ENCODE measurements around the gene DTNB.
"Not testable (repeated sequence)": the region's sequence is repeated elsewhere in the genome, so short reads cannot be mapped to it uniquely, and the experiment has no call there.

DTNB gene

GRCh38 chr2:25549571-25549970, 123.8 kb downstream of the DTNB start:
- not testable (repeated sequence) for DNase-seq (ENCODE audit: low read depth in 1 of 2, low spot score in 1 of 2)

DNA sequence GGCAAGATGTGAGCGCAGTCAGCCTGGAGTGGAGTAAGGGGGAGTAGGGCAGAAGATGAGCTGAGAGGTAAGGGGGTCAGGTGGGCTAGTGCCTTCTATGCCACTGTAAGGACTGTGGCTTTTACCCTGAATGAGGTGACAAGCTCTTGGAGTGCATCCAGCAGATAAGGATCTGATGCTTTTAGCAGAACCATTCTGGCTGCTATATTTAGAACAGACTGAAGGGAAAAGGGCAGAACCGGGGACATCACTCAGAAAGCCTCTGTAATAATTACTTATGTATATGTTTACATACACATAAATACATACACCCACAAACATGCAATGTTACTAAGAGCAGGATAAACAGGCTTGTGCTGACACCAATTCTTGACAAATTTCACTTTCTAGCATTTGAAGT, 124.8 kb downstream of the DTNB start:
- DNase-seq (ENCODE audit: low read depth in 1 of 2, low spot score in 1 of 2), result no peak

DNA sequence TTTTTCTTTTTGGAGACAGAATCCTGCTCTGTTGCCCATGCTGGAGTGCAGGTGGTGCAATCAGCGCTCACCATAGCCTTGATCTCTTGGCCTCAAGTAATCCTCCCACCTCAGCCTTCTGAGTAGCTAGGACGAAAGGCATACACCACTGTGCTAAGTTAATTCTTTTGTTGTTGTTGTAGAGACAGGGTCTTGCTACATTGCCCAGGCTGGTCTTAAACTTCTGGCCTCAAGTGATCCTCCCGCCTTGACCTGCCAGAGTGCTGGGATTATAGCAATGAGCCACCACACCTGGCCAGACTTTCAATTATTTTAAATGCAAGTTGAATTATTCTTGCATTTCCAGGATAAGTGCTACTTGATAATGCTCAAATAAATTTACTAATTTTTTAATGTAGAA, 126.5 kb downstream of the DTNB start:
- no peak for DNase-seq (ENCODE audit: low read depth in 1 of 2, low spot score in 1 of 2)

- DNase-seq (ENCODE audit: low read depth in 1 of 2, low spot score in 1 of 2), result no peak
Observed at GRCh38 chr2:25545899-25546298, 127.5 kb downstream of the DTNB start.

DNA sequence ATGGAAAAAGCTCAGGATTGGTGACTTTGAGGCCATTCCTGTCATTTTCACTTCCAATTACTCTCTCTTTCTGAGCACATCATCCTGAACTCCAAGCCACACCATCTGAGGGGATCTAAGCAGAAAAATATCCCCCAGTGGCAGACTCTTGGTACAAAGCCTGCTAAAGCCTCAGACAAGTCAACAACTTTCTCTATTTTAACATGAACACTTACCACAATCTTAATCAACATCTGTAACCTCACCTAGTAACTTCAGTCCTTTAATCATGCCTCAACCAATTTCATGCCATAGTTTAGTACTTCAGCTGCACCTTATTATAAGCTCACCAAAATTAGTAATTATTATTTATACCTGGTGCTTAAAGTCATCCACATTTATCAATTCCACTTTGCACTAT, 128.9 kb downstream of the DTNB start:
- no peak for DNase-seq (ENCODE audit: low read depth in 1 of 2, low spot score in 1 of 2)

DNA sequence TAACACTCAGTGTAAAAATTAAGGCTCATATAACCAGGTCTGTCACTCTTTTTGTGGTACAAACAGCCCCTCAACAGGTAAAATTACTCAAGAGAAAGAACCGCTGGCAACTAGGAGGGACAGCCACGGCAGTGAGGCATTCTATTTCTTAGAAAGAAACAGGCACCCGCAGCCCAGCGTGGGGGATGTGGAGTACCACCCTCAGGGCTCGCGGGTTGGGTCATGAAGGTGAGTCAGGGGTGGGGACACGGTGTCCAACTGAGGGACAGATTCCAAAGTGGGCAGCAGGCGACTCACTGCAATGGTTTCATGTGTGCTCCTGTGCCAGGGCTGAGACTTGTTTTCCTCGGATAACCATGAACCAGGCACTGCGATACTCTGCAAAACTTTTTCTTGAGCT, 129.4 kb downstream of the DTNB start:
- DNase-seq (ENCODE audit: low read depth in 1 of 2, low spot score in 1 of 2), result no peak

- DNase-seq (ENCODE audit: low read depth in 1 of 2, low spot score in 1 of 2), result no peak
Observed at GRCh38 chr2:25541378-25541777, 132.0 kb downstream of the DTNB start.

DNA sequence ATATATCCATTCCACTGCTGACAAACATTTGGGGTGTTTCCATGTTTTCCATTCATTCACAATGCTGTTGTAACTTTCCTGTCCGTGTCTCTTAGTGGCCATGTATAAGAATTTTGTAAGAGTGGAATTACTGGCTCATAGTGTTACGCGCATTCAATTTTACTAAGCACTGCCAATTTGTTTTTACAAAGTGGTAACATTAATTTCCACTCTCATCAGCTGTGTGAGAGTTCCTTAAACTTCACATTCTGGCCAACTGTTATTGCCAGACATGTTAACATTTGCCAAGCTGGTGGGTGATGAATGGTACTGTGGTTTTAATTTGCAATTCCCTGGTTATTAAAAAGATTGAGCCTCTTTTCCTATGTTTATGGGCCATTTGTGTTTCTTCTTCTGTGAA, 134.2 kb downstream of the DTNB start:
- no peak for DNase-seq (ENCODE audit: low read depth in 1 of 2, low spot score in 1 of 2)

DNA sequence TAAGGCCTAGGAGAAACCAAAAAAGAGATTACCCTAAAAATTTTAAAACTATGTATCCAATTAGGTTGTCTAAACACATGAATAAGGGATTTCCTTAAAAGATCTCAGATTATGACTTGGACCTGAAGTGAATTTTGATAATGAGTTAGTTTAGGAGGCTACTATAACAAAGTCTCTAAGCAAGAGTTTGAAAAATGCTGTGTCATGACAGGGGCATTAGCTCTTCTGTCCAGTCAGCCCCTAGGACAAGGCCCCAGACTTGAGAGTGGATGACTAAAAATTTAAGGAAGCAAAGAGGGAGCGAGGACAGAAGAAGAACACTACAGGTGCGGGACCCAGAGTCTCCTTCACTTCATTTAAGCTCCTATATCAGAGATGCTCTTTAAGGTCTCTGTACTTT, 135.9 kb downstream of the DTNB start:
- DNase-seq (ENCODE audit: low read depth in 1 of 2, low spot score in 1 of 2), result no peak

DNA sequence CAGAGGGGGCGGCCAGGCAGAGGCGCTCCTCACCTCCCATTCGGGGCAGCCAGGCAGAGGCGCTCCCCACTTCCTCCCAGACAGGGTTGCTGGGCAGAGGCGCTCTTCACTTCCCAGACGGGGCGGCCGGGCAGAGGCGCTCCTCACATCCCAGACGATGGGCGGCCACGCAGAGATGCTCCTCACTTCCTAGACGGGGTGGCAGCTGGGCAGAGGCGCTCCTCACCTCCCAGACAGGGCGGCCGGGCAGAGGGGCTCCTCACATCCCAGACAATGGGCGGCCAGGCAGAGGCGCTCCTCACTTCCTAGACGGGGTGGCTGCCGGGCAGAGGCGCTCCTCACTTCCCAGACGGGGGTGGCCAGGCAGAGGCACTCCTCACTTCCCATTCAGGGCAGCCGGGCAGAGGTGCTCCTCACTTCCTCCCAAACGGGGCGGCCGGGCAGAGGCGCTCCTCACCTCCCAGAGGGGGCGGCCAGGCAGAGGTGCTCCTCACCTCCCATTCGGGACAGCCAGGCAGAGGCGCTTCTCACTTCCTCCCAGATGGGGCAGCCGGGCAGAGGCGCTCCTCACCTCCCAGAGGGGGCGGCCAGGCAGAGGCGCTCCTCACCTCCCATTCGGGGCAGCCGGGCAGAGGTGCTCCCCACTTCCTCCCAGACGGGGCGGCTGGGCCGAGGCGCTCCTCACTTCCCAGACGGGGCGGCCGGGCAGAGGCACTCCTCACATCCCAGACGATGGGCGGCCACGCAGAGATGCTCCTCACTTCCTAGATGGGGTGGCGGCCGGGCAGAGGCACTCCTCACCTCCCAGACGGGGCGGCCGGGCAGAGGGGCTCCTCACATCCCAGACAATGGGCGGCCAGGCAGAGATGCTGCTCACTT, 137.7 kb downstream of the DTNB start:
- not testable (repeated sequence) for DNase-seq (ENCODE audit: low read depth in 1 of 2, low spot score in 1 of 2)

DNA sequence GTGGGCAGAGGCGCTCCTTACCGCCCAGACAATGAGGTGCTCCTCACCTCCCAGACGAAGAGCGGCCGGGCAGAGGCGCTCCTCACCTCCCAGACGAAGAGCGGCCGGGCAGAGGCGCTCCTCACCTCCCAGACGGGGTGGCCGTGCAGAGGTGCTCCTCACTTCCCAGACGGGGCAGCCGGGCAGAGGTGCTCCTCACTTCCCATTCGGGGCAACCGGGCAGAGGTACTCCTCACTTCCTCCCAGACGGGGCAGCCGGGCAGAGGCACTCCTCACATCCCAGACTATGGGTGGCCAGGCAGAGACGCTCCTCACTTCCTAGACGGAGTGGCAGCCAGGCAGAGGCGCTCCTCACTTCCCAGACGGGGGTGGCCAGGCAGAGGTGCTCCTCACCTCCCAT, 138.4 kb downstream of the DTNB start:
- DNase-seq (ENCODE audit: low read depth in 1 of 2, low spot score in 1 of 2), result not testable (repeated sequence)

GRCh38 chr2:25534455-25534854, 138.9 kb downstream of the DTNB start:
- DNase-seq (ENCODE audit: low read depth in 1 of 2, low spot score in 1 of 2), result no peak

DNA sequence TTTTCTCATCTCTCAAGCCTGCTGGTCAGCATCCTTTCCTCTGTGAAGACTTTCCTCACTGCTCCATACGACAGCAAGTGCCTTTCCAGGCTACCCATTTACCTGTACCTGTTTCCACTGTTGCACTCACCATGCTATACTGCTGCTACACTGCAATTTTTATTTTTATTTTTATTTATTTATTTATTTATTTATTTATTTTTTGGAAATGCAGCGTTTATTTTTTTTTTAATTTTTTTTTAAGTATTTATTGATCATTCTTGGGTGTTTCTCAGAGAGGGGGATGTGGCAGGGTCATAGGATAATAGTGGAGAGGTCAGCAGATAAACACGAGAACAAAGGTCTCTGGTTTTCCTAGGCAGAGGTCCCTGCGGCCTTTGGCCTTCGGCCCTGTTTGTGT, 139.6 kb downstream of the DTNB start:
- not testable (repeated sequence) for DNase-seq (ENCODE audit: low read depth in 1 of 2, low spot score in 1 of 2)

GRCh38 chr2:25532521-25532920, 140.9 kb downstream of the DTNB start:
- DNase-seq (ENCODE audit: low read depth in 1 of 2, low spot score in 1 of 2), result no peak

- no peak for DNase-seq (ENCODE audit: low read depth in 1 of 2, low spot score in 1 of 2)
Observed at GRCh38 chr2:25529034-25529433, 144.3 kb downstream of the DTNB start.

DNA sequence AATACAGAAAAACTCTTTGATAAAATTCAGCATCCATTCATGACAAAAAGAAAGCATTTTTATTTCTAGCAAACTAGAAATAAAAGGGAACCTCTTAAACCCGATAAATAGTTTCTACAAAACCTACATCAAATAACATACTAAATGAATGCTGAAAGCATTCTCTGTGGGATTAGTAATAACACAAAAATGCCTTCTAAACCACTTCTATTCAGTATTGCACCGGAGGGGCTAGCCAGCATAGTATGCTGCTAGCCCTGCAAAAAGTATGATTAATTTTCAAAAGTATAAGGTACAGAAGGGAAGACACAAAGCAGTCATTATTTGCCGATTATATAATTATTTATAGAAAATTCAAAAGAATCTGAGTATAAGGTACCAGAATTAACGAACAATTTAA, 145.2 kb downstream of the DTNB start:
- no peak for DNase-seq (ENCODE audit: low read depth in 1 of 2, low spot score in 1 of 2)

DNA sequence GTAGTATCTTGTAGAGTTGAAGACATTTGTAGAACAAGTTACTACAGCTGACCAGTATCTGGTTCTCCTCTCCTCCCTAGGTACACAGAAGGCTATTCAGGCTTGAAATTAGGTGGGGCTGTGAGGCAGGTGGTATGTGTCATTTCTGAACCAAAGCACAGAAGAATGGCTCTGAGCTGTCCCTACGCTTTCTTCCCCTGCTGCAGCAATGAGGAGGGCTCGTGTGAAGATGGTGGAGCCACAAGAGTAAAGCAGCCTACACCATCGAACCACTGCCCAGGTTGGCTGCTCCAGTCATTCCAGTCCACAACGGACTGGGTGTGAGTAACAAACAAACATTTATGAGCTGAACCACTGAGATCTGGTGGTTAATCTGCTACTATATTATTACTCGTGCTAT, 148.9 kb downstream of the DTNB start:
- DNase-seq (ENCODE audit: low read depth in 1 of 2, low spot score in 1 of 2), result no peak

GRCh38 chr2:25523060-25523459, 150.3 kb downstream of the DTNB start:
- DNase-seq (ENCODE audit: low read depth in 1 of 2, low spot score in 1 of 2), result no peak

DNA sequence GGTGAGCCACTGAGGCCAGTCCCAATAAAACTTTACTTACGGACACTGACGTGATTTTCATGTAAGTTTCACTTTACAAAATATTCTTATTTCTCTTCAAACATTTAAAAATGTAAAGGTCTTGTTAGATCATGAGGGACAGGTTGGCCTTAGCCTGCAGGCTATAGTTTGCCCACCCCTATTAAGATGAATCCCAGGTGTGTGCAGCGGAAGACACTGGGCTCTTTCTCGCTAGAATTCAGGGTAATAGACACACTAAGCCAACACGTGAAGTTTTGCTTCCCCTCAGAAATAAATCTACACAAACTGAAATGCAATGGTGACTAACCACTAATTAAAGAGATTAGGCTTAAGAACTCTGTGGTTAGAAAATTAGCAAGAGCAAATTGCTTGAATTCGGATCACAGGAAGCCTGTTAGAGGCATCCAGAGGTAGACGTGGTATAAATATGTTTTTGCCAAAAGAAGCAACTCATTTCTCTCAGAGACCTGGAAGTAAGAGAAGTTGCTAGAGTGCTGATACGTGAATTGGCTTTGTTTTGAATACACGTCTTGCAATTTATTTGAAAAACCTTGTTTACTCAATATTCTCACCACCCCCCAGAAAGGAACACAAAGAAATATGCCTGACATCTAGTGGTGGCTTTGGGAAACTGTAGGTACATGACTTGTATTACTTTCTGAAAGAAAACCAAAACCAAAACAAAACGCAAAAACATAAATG, 151.6 kb downstream of the DTNB start:
- DNase-seq (ENCODE audit: low read depth in 1 of 2, low spot score in 1 of 2), result no peak

GRCh38 chr2:25521126-25521525, 152.3 kb downstream of the DTNB start:
- DNase-seq (ENCODE audit: low read depth in 1 of 2, low spot score in 1 of 2), result no peak

DNA sequence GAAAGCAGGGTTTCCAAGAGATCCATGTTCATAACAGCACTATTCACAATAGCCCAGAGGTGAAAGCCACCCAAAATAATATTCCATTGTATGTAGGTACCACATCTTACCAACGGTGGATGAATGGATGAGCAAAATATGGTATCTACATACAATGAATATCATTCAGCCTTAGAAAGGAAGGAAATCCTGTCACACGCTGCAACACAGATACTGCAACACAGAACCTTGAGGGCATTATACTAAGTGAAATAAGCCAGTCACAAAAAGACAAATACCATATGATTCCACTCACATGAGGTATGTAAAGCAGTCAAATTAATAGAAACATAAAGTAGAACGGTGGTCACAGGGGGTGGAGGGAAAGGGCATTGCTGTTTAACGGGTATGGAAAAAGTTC, 155.7 kb downstream of the DTNB start:
- DNase-seq (ENCODE audit: low read depth in 1 of 2, low spot score in 1 of 2), result no peak

DNA sequence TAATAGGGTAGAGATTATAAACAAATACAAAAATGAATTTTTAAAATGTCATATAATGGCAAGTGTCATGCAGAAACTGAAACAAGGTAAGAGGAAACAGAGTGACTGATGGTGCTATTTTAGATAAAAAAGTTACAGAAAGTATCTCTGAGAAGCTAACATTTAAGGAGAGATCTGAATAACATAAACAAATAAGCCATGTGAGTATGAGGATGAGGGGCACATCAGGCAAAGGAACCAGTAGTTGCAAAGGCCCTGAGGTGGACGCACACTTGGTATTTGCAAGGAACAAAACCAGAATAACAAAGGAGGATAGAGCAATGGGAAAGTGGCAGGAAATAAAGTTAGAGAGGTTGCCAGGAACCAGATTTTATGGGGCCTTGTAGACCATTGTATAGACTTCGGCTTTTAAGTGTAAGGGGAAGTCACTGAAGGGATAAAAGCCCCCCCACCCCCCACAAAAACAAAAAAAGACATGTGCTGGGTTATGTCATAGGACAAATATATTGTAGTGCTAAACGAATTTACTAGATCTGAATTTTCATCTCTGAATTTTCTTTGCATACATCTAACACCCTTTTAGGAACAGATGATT, 159.2 kb downstream of the DTNB start:
- no peak for DNase-seq (ENCODE audit: low read depth in 1 of 2, low spot score in 1 of 2)
